Skeletal muscle cell (primary cell): ENCODE measurements around the gene DTD1.

Experiments
- DNase-seq: peaks from one replicate; pipeline ENCODE4 v3.0.0-alpha.2; 2010; ENCODE audit warnings: low read depth
- H3K4me3 ChIP-seq: 2 replicates; pipeline ENCODE4 v1.5.1; 2011; ENCODE audit warnings: low read depth, mild to moderate bottlenecking, control low read depth, low read length, moderate library complexity

DTD1 gene

DNA sequence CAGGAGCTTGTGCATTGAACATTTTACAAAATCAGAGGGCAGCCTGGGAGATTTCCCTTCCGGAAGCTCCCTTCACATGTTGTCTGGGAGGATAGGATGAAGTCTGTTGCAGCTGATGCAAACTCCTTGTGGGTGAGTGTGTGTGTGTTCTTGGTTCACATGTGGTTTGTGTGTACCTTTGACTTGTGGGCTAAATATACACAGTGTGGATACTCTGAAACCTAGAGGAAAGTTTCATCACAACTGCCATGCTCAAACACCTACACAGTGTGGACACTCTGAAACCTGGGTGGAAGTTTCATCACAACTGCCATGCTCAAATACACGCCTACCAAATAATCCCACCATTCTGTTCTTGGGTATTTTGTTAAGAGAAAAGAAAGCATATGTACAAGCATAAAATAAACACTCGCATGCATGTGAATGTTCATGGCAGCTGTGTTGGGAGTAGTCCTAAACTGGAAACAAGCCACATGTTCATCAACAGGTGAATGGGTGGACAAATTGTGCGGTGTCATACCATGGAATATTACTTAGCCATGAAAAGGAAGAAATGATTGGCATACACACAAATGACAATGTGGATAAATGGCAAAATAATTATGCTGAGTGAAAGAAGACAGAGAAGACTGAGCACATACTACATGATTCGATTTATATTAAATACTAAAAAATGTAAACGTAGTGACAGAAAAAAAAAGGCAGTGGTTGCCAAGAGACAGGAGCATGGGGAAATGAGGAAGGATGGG is 227.5 kb downstream of the DTD1 start:
- no peak for DNase-seq
- no peak overlapping the region for H3K4me3 ChIP-seq
